ENCODE results near the gene SLC25A24.
"Not testable (repeated sequence)": the region's sequence is repeated elsewhere in the genome, so short reads cannot be mapped to it uniquely, and the experiment has no call there.

GRCh38 chr1:108217007-108217406 is 16.9 kb upstream of the SLC25A24 start:
- TF ChIP-seq CTCF (IDR thresholded peaks at IDR 0.05; ENCODE audit: insufficient read depth, low read length); POLR2AphosphoS5 (IDR thresholded peaks at IDR 0.05; ENCODE audit: low read depth); SPI1 (IDR thresholded peaks at IDR 0.05; ENCODE audit: borderline replicate concordance, low read depth); GABPA (IDR thresholded peaks at IDR 0.05; ENCODE audit: low read depth): not testable (repeated sequence)
- TF ChIP-seq, protein P1, sequence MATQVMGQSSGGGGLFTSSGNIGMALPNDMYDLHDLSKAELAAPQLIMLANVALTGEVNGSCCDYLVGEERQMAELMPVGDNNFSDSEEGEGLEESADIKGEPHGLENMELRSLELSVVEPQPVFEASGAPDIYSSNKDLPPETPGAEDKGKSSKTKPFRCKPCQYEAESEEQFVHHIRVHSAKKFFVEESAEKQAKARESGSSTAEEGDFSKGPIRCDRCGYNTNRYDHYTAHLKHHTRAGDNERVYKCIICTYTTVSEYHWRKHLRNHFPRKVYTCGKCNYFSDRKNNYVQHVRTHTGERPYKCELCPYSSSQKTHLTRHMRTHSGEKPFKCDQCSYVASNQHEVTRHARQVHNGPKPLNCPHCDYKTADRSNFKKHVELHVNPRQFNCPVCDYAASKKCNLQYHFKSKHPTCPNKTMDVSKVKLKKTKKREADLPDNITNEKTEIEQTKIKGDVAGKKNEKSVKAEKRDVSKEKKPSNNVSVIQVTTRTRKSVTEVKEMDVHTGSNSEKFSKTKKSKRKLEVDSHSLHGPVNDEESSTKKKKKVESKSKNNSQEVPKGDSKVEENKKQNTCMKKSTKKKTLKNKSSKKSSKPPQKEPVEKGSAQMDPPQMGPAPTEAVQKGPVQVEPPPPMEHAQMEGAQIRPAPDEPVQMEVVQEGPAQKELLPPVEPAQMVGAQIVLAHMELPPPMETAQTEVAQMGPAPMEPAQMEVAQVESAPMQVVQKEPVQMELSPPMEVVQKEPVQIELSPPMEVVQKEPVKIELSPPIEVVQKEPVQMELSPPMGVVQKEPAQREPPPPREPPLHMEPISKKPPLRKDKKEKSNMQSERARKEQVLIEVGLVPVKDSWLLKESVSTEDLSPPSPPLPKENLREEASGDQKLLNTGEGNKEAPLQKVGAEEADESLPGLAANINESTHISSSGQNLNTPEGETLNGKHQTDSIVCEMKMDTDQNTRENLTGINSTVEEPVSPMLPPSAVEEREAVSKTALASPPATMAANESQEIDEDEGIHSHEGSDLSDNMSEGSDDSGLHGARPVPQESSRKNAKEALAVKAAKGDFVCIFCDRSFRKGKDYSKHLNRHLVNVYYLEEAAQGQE (IDR thresholded peaks at IDR 0.05; ENCODE audit: insufficient replicate concordance, low read depth): not testable (repeated sequence)

Data from HL-60 (cell line).